Fibroblast of peridontal ligament (primary cell): ENCODE results near the gene DHX58.
A peak's percentile ranks its signal among the peaks of the same experiment; 100 is the strongest.

Experiments
- DNase-seq: peaks from one replicate; pipeline ENCODE4 v3.0.0-alpha.2; 2010; ENCODE audit errors: extremely low read depth

Gene DHX58

GRCh38 chr17:42129109-42129837 is 16.8 kb upstream of the DHX58 start:
- no peak for DNase-seq

DNA sequence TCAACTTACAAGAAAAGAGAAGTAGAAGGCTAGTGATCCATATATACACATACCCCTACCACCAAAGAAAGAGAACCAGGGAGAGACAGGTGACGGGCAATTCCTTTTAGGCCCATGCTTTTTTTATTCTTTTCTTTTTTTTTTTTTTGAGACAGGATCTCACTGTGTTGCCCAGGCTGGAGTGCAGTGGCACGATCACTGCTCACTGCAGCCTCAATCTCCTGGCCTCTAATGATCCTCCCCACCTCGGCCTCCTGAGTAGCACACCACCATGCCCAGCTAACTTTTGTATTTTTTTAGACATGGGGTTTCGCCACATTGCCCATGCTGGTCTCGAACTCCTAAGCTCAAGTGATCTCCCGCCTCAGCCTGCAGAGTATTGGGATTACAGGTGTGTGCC is 14.9 kb upstream of the DHX58 start:
- DNase-seq: no peak

- DNase-seq: no peak
Measured at GRCh38 chr17:42126836-42127235, 14.3 kb upstream of the DHX58 start.

GRCh38 chr17:42125565-42125964 is 13.1 kb upstream of the DHX58 start:
- DNase-seq: no peak

- DNase-seq: no peak
Measured at GRCh38 chr17:42124256-42124655, 11.7 kb upstream of the DHX58 start.

DNA sequence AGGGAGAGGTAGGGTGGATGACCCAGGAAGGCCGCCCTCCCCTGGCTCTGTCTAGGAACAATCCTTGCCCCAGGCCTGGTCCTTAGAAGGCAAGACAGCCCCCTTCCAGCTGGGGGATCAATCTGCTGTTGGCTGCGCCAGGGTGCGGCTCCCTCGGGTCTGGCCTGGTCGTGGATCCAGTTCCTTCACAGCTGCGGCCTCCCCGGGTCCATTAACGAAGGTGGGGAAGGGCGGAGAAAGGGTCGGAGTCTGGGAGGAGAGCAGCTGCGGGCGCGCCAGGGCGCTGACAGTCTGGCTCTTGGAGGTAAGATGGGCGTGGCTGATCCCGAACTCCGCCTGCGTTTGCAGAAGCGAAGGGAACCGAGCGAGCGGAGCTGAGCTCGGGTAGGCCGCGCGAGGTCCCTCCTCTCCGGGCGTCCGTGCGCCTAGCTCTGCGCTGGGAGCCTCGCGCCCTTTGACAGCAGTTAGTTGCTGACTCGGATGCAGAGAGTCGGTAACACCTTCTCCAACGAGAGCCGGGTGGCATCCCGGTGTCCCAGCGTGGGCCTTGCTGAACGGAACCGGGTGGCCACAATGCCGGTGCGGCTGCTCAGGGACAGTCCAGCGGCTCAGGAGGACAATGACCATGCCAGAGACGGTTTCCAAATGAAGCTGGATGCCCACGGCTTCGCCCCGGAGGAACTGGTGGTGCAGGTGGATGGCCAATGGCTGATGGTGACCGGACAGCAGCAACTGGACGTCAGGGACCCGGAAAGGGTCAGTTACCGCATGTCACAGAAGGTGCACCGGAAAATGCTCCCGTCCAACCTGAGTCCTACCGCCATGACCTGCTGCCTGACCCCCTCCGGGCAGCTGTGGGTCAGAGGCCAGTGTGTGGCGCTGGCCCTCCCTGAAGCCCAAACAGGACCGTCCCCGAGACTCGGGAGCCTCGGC is 10.1 kb upstream of the DHX58 start, which contains the start of gene HSPB9:
Gene HSPB9 (plus strand): TSS at position 434 of the 933 bp plus-strand sequence. CDS start 47 bp downstream, at position 481.
- no peak for DNase-seq

DNA sequence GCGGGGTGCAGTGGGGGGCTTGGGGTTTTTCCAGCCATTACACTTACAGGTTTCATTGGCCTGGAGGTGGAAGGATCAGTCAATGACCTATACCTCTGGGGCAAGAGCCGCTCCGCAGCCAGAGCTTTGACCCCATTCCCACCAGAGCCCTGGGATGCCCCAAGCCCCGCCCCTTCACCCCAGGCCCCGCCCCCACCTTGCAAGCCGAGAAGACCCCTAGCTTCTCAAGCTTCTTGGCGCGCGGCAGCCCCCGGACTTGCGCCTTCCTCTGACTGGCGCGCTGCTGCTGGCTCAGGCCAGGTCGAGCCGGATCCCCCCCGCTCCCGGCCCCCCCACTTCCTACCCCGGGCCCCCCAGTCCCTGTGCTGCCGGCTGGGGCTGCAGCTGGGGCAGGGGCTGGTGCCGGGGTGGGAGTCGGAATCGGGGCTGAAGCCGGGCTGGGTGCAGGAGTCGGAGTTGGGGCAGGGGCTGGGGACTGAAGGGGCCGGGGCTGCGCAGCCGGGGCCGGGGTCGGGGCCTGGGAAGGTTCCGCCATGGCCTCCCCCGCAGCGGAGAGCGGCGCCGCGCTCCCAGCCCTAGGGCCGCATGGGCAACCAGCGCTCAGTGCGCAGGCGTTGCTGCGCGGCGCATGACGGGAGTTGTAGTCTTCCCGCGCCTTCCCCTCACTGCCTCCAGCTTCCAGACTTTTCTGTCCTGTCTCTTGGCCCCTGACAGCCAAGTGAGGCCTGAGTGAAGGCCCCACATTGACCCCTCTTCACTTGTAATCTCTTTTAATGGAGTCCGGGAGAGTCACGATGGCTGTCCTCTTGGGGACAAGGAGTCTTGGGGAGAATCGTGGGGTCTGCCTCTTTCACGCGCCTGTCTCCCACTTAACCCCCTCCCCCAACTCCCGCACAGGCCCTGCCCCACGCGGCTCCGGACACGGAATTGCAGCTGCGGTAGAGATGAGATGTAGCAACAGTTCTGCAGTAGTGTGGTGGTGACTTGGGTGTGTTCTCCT is 8.6 kb upstream of the DHX58 start, which contains the start of gene KAT2A:
Gene KAT2A (minus strand): TSS at position 598 of the 1,000 bp plus-strand sequence. CDS start 63 bp downstream, at position 535.
- DNase-seq: peak; percentile 74

DNA sequence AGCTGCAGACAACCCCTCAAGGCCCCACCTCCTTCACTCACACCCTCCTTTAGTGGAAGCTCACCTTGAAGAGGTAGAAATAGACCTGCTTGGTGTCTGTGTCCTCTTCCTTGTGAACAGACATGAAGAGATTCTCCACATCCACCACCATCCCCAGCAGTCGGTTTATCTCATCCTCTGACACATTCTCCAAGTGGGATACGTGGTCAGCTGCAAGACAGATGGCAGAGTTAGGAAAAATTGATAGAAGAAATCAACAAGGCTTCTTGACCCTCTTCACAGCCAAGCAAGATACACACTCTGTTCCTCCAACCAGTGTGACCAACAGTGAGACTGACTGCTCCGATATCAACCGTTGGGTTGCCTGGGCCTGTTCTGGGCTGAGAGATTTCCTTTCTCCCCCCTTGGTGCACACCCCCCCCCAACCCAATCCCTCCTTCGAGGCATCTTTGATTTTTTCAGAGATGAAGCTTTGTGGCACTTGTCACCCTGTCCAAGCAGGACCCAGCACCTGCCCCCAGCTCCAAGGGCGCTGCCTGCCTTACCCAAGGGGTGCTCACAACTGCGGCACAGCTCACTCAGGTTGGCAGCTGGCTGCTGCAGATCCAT is 7.8 kb upstream of the DHX58 start:
- DNase-seq: no peak

- no peak for DNase-seq
Measured at GRCh38 chr17:42119301-42119700, 6.8 kb upstream of the DHX58 start.

DNA sequence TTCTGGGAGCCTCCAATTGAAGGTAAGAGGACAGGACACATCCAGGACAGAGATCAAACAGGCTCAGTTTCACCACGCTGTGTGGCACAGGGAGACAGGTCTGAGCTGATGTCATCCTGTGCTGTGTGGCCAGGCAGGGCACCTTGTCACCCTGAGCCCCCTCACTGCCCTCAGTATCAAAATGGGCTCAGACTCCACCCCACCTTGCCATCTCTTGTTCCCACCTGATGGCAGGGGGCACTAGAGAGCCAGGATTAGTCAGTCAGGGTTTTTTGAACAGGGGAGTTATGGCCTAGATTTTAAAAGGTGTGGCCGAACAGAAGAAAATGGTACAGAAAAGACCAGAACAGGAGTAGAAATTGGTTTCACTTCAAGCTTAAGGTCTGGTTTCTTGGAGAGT is 6.0 kb upstream of the DHX58 start:
- peak; percentile 23 for DNase-seq

DNA sequence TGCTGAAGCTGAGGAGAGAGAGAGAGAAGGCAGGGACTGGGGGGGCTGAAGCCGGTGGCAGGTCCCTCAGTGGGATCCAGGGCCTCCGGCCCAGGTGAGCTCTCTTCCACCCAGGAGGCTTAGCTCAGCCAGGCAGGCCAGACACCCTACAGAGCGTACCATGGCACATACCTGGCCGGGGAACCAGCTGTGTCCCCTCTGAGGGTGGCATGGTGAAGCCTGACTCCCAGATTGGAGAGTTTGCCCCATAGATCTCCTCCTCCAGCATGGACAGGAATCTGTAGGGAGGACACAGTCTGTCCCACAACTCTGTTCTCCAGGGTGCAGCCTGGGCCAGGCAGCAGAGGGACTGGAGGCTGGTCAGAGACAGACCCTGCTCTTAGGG is 5.6 kb upstream of the DHX58 start:
- no peak for DNase-seq

DNA sequence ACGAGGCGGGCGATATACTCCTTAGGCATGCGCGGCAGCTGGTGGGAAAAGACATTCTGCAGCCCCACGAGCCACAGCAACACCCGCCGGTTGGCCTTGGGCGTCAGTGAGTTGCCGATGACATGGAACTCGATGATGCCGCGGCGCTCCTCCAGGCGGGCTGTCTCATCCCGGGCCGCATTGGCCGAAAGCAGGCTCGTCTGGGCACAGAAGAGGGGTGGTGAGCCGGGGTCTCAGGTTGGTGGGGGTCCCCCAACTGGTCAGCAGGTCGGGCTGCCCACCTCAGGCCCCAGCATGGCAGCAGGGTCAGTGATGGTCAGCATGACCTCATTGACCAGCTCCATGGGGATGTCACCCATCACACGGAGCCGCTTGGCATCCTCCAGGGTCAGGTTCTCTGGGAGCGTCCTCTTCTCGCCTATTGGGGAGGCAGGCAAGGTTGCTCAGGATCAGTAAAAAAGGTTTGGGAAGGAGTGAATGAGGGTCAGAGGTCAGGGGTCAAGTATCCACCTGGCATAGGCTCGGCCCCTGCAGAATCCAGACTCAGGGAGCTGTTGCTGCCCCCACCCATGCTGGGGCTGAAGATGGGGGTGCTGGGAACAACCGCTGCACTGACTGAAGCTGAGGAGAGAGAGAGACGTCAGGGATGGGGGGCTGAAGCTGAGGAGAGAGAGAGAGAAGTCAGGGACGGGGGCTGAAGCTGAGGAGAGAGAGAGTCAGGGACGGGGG is 5.0 kb upstream of the DHX58 start:
- no peak for DNase-seq

GRCh38 chr17:42116705-42117396 is 4.3 kb upstream of the DHX58 start:
- peak; percentile 81 for DNase-seq

DNA sequence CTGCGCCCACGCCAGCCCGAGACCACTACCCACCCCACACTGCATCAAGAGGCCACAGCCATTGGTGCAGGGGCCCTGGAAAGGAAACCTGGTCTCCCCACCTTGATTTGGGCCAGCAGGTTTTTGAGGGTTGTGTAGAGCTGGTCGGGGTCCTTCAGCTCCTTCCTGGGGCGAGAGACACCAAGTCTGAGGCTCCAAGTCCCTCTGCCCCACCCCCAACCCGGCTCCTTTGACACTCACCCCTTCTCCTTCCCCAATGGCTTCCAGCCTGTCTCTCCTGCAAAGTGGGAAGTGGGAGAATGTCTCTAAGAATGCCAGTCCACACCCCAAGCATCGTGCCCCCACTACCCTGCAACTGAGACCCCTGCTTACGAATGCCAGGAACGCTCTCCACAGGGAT is 1.6 kb upstream of the DHX58 start:
- DNase-seq: no peak

DNA sequence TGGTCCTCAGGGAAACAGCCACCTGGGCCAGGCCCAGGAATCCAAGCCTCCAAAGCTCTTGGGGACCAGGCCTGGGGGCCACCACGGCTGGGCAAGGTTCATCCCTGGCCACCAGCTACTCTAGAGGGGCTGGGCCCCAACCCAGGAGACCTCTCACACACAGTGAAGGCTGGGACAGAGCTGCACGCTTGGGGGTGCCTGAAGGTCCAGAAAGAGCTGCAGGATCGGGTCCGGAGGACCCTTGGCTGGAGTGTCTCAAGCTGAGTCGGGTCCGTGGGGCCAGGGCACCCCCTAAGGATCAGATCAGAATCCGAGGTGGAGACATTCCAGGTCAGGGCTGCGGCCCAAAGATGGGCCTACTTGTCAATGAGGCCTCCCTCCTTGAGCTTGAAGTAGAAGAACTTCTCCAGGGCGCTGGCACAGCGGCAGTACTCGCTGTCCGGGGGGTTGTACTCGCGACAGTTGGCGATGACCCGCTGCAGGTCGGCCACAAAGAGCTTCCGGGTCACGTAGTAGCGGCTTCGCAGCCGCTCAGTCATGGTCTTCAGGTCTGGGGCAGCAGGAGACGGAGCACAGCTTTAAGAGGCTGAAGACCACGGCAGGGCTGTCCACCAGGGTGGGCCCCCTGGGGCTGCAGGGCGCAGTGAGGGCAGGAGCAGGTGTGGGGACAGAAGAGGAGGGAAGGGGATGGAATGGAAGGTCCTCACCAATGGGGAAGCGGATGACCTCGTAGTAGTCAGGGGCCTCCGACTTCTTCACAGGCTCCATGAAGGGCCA is 967 bp upstream of the DHX58 start:
- DNase-seq: no peak

DNA sequence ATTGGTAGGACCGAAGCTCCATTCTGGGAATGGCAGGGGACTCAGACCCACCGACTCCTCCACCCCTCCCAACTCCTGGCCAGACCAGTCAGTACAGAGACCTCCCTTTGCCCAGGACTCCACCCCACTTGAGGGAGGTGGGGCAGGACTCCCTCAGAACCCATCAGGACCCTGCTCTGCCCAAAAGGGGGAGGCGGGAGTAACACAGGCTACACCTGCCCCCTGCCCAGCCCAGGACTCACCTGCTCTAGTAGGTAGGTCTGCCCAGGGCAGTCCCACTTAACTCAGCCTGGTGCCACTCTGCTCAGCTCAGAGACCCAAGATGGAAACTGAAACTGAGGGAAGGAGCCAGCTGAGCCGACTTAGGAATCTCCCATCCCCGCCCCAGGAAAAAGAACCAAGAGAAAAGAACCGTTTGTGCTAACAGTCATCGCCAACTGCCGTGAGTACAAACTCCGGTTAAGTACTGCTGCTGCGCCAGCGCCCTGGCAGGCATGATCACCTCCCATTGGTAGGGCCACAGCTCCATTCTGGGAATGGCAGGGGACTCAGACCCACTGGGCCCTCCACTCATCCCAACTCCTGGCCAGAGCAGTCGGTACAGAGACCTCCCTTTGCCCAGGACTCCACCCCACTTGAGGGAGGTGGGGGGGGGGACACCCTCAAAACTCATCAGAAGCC is 503 bp downstream of the DHX58 start:
- peak; percentile 55 for DNase-seq

GRCh38 chr17:42111265-42111636 is 1.3 kb downstream of the DHX58 start:
- DNase-seq: no peak
